Adrenal gland (tissue), 12 donors: ENCODE data around the gene ORMDL3. TPM values are rescaled to one million over a fixed set of nuclear protein-coding genes. Genes with fewer than 3 reads are reported as not detected.

Experiments
- DNase-seq, 7 donors: peaks; one replicate each; pipeline ENCODE4 v3.0.0-alpha.2; 2019 to 2020
- H3K27ac ChIP-seq, 5 donors: fragments of 200-600 bp; sonication (generic) in 4 of 5; 1 replicate in 3 of 5; 2 replicates in 2 of 5; pipeline versions ENCODE4 v1.5.1 to v1.8.0; 2016 to 2020; ENCODE audit warnings: mild to moderate bottlenecking in 1 of 5
- H3K27me3 ChIP-seq: fragments of 200-600 bp; 2 replicates; pipeline ENCODE4 v1.8.0; 2021
- H3K36me3 ChIP-seq, 2 donors: fragments of 200-600 bp; replicated peaks in 1 of 2; 1 replicate in 1 of 2; 2 replicates in 1 of 2; pipeline versions ENCODE4 v1.5.1 to v1.8.0; 2018 to 2022
- H3K4me1 ChIP-seq, 2 donors: fragments of 200-600 bp; replicated peaks in 1 of 2; 1 replicate in 1 of 2; 2 replicates in 1 of 2; pipeline versions ENCODE4 v1.5.1 to v1.8.0; 2018 to 2021
- H3K4me3 ChIP-seq, 4 donors: fragments of 200-600 bp; sonication (generic) in 3 of 4; one replicate each; pipeline ENCODE4 v1.5.1; 2016 to 2018
- H3K9me3 ChIP-seq, 3 donors: fragments of 200-600 bp; sonication (generic) in 1 of 3; replicated peaks in 1 of 3; 1 replicate in 2 of 3; 2 replicates in 1 of 3; pipeline versions ENCODE4 v1.5.1 to v1.8.0; 2016 to 2021
- CTCF ChIP-seq, 6 experiments: fragments of 450-650 bp in 4 of 6; fragments of 200-600 bp in 2 of 6; sonication (generic) in 1 of 6; IDR thresholded peaks; 1 replicate in 5 of 6; 2 replicates in 1 of 6; pipeline versions ENCODE4 v1.5.1 to v1.8.0; 2016 to 2021; ENCODE audit warnings: antibody characterized with exemption in 6 of 6, mild to moderate bottlenecking in 2 of 6, moderate library complexity in 1 of 6
- POLR2A ChIP-seq, 2 donors: fragments of 450-650 bp; IDR thresholded peaks; one replicate each; pipeline ENCODE4 v1.6.1; 2017; ENCODE audit warnings: antibody characterized with exemption in 2 of 2, mild to moderate bottlenecking in 2 of 2, moderate library complexity in 1 of 2
- WGBS, 4 donors: extraction: QIAGEN DNeasy Blood & Tissue Kit in 2 of 4; methylation state at CpG; one replicate each; pipeline versions ENCODE4 v1.1.5 to v1.1.7; 2013 to 2017; 5-methylcytosine and 5-hydroxymethylcytosine counted together
- intact Hi-C, 2 donors: fragments of 100-400 bp; cut with DNase I; formaldehyde crosslinking; loops; one replicate each; pipeline versions ENCODE4 v1.14.1 to v1.15.0; 2022 to 2023
- polyA plus RNA-seq, 3 donors: library from polyadenylated mRNA; stranded (reverse); fragments of 200-250 nt in 2 of 3; fragments of 350-450 nt in 1 of 3; fragmentation: Illumina TruSeq in 1 of 3; extraction: RNeasy Lipid Tissue Mini Kit (QIAGEN cat#74804) in 1 of 3; gene quantifications; one replicate each; pipeline ENCODE4 v1.2.3, GENCODE V29; 2013 to 2014
- total RNA-seq, 9 donors: library from RNA; depleted of rRNA in 4 of 9; stranded (reverse); fragments of >200 nt in 4 of 9; fragments of 120-200 nt in 1 of 9; fragmentation: NEBNext Ultra II Directional in 1 of 9; extraction: Animal tissue kit (Norgen Biotek cat#: 25700) in 1 of 9; gene quantifications; one replicate each; pipeline versions ENCODE4 v1.1.0 to v1.2.4, GENCODE V29; 2013 to 2023
- donor health status: healthy with polysubstance abuse.
- donor health status: Bipolar disorder and iron deficiency.
- donor health status: DM: yes; HTN: yes; CAD: no.
- donor health status: DM: no; HTN: no; CAD: no.
- donor health status: DM: no; HTN: no; CAD: no.
- donor health status: DM: yes; HTN: yes; CAD: no.

Gene ORMDL3
- total and polyA plus RNA-seq, 12 donors, result 29.1 to 102 (median 51.9) TPM

GRCh38 chr17:39934324-39934723 is 6.9 kb upstream of the ORMDL3 start:
- TF ChIP-seq POLR2A (IDR thresholded peaks at IDR 0.05), result no peak
- no peak for TF ChIP-seq CTCF (IDR thresholded peaks at IDR 0.05)
- 70 to 78% (median 76%) methylated on average over 5 of the region's 5 CpGs for WGBS, 4 donors
- no peaks in the 10 kb centered on the region for H3K9me3 ChIP-seq

GRCh38 chr17:39933912-39934311 is 6.5 kb upstream of the ORMDL3 start:
- H3K4me3 ChIP-seq, result no peak overlapping the region
- peaks cover 4% of the 10 kb centered on the region for H3K27me3 ChIP-seq
- H3K4me1 ChIP-seq, result peaks cover 1 to 11% of the 10 kb centered on the region in 2 donors
- TF ChIP-seq CTCF (IDR thresholded peaks at IDR 0.05) (no peak), POLR2A (IDR thresholded peaks at IDR 0.05) (no peak)
- H3K27ac ChIP-seq, result no peak overlapping the region
- intact Hi-C loops, result no loop called here
- no peaks in the 10 kb centered on the region for H3K36me3 ChIP-seq
- no peaks in the 10 kb centered on the region for H3K9me3 ChIP-seq
- no peak for DNase-seq
- WGBS, 4 donors, result 65 to 79% (median 74%) methylated on average over 4 to 5 of the region's 5 CpGs

More at GRCh38 chr17:39934324-39934723, 6.9 kb upstream of the ORMDL3 start:
- no peaks in the 10 kb centered on the region for H3K36me3 ChIP-seq
- DNase-seq, result no peak
- H3K4me3 ChIP-seq, result no peak overlapping the region
- no peak overlapping the region for H3K27ac ChIP-seq
- intact Hi-C loops, result no loop called here
- peaks cover 4% of the 10 kb centered on the region for H3K27me3 ChIP-seq
- H3K4me1 ChIP-seq, result peaks cover 0 to 7% of the 10 kb centered on the region in 2 donors

- H3K27ac ChIP-seq, result peak overlapping the region in 4 of 5 donors; percentile 65 to 85 (median 80)
- DNase-seq, result no peak
- intact Hi-C loops, result no loop called here
- H3K9me3 ChIP-seq, result no peaks in the 10 kb centered on the region
- H3K4me3 ChIP-seq, result no peak overlapping the region
- no peak for TF ChIP-seq POLR2A (IDR thresholded peaks at IDR 0.05)
- no peak for TF ChIP-seq CTCF (IDR thresholded peaks at IDR 0.05)
- peaks cover 19 to 38% of the 10 kb centered on the region in 2 donors for H3K4me1 ChIP-seq
- H3K36me3 ChIP-seq, result no peaks in the 10 kb centered on the region
- H3K27me3 ChIP-seq, result no peaks in the 10 kb centered on the region
- WGBS, 4 donors, result 66 to 74% (median 71%) methylated on average over 4 to 5 of the region's 5 CpGs
Observed at GRCh38 chr17:39929646-39930407, 2.4 kb upstream of the ORMDL3 start.

GRCh38 chr17:39928858-39929645 is 1.7 kb upstream of the ORMDL3 start:
- intact Hi-C loops, result no loop called here
- Histone ChIP-seq H3K36me3 (no peaks in the 10 kb centered on the region), H3K27ac (peak overlapping the region in 4 of 5 donors; percentile 69 to 85 (median 80)), H3K27me3 (no peaks in the 10 kb centered on the region), H3K4me1 (peaks cover 19 to 38% of the 10 kb centered on the region in 2 donors), H3K4me3 (peak overlapping the region in 1 of 4 donors; percentile 68), H3K9me3 (no peaks in the 10 kb centered on the region)
- WGBS, 4 donors, result 25 to 39% (median 28%) methylated on average over 8 of the region's 8 CpGs
- TF ChIP-seq CTCF (IDR thresholded peaks at IDR 0.05) (no peak), POLR2A (IDR thresholded peaks at IDR 0.05) (peak in 1 of 2 donors; percentile 55)
- DNase-seq, result peak in 4 of 7 donors; percentile 44 to 58 (median 46)
